GM18505 (cell line): ENCODE data around the gene MGAT2.
"Not testable (repeated sequence)": the region's sequence is repeated elsewhere in the genome, so short reads cannot be mapped to it uniquely, and the experiment has no call there.

Experiments used
- ATAC-seq: cut with Tn5 transposase; IDR thresholded peaks from one replicate; pipeline ENCODE4 v1.9.1; 2021; ENCODE audit not compliant: unreplicated experiment
- POLR2A ChIP-seq: IDR thresholded peaks from 4 replicates; pipeline ENCODE4 v1.6.1; 2011; ENCODE audit warnings: borderline replicate concordance; ENCODE audit not compliant: insufficient read depth, insufficient read length; ENCODE audit errors: extremely low read depth

MGAT2 gene

GRCh38 chr14:49620182-49621113 is at the start of gene MGAT2, which contains the start of gene RPL36AL:
MGAT2 (plus strand) TSS chr14:49620799; CDS start chr14:49621269, 470 bp downstream.
RPL36AL (minus strand) TSS chr14:49620626; CDS start chr14:49619104, 1,522 bp downstream.
- ATAC-seq, result peak; percentile 94
- TF ChIP-seq POLR2A, result peak; percentile 99

GRCh38 chr14:49574038-49574437 is 46.6 kb upstream of the MGAT2 start:
- no peak for ATAC-seq
- no peak for TF ChIP-seq POLR2A

DNA sequence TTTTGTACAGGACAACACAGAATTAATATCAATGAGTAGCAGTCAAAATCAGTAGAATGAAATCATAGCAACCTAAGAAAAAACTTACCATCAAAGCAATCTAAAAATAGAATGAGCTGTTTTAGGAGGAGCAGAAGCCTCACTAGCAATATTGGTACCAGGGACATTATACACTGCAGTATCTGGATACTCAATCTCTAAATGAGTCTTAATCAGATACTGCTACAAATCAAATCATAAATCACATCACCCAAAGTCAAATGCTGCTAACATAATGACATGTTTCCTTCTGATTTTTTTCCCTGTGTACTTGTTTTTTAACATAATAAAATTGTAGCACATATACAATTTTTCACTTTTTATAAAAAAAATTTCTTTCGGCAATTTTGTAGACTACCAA is 42.5 kb upstream of the MGAT2 start:
- TF ChIP-seq POLR2A, result no peak
- no peak for ATAC-seq

GRCh38 chr14:49579841-49580240 is 40.8 kb upstream of the MGAT2 start:
- ATAC-seq, result no peak

GRCh38 chr14:49581209-49582112 is 39.1 kb upstream of the MGAT2 start:
- no peak for TF ChIP-seq POLR2A
- ATAC-seq, result no peak

More at GRCh38 chr14:49579841-49580240, 40.8 kb upstream of the MGAT2 start:
- peak; percentile 18 for TF ChIP-seq POLR2A

DNA sequence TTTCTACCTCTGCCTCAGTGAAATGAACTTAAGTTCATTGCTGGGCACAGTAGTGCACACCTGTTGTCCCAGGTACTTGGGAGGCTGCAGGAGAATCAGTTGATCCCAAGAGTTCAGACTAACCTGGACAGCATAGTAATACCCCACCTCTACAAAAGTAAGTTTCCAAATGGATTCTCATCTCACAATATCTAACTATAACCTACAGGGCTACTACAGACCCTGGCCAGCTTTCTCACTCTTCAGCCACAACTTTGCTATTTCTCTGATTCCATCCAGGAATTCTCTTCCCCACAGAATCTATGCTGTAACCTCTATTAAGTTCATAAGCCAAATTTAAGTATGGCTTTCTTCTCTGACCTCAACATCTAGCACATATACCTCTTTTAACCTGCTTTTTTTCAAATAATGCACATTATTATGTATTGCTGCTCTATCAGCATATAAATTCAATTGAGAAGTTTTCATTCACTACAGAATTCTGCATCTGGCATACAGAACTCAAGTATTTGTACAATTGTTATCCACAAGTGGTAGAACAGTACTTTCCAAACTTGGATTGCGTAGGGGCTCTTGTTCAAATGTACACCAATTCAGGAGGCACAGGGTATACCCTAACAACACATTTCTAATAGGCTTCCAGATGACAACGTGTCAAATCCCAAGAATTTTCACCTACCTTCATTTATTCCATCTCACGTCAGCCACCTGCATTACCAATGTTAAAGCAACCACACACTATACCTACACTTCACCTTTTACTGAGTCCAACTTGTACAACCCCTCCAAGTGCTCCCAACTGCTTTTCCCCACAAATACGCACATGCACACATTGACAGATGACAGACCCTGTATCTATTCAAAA is 38.3 kb upstream of the MGAT2 start:
- peak; percentile 57 for TF ChIP-seq POLR2A
- no peak for ATAC-seq

DNA sequence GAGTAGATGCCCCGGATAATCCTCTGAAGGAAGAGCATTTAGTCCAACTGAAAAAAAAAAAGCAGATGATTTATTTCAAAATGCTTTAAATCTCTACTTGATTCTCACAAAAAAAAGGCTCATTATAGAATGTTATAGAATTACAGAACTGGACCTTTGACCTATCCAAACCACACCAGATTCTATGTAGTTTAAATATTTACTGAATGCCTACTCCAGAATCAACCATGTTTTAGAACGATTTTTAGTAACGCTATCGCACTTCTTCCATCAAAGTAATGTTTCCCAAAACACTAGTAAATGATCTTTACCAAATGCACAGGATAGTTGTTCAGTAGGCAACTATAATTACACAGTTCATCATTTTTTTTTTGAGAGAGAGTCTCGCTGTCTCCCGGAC is 37.0 kb upstream of the MGAT2 start:
- TF ChIP-seq POLR2A, result peak; percentile 15
- no peak for ATAC-seq

- TF ChIP-seq POLR2A, result no peak
Measured at GRCh38 chr14:49584058-49584457, 36.5 kb upstream of the MGAT2 start.

DNA sequence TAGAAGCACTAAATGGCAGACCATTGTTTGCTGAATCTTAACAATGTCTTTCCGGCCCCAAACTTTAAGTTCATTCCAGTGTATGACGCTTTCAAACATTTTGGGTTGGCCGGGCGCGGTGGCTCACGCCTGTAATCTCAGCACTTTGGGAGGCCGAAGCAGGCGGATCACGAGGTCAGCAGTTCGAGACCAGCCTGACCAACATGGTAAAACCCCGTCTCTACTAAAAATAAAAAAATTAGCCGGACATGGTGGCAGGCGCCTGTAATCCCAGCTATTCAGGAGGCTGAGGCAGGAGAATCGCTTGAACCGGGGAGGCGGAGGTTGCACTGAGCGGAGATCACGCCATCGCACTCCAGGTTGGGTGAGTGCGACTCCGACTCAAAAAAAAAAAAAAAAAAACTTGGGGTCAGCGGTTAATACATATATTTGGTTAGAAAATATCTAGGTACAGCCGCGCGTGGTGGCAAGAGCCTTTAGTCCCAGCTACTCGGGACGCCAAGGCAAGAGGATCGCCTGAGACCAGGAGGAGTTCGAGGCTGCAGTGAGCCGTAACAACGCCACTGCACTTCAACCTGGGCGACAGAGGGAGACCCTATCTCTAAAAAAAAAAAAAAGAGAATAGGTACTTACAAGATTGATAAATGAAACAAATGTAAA is 35.5 kb upstream of the MGAT2 start:
- TF ChIP-seq POLR2A, result peak; percentile 19
- not testable (repeated sequence) for ATAC-seq

More at GRCh38 chr14:49584058-49584457, 36.5 kb upstream of the MGAT2 start:
- no peak for ATAC-seq

DNA sequence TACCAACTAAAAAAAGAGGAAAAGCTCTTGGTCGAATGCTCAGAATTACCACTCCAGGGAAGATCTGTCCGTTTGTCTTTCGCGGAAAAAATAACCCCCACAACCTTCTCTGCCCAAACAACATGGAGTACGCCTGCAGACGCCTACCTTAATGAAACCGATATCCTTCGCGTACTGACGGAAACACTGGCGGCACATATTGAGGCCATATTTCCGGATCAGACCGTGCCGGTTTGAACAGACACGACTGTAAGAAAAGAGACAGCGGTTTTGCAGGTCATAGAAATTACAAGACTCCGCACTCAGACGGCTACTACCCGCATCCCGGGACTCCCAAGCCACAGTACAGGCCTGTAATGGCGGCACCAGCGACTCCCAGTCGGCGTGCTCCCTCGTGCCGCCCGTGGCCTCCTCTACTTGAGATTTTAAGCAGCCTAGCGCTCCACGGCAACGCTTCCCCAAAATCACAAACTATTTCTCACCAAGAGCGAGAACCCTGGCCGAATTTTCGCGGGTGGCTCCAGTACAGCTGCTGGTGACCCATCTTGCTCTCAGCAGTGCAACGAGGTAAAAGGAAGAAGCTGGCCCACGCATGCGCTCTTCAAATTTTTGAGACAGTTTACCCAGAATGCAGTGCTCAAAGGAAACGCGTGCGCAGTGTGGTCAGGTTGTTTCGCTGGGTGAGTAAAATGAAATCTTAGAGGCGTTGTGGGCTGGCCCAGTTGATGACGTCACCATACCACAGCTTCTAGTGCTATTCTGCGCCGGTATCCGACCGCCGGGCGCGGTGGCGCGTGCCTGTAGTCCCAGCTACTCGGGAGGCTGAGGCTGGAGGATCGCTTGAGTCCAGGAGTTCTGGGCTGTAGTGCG is 34.6 kb upstream of the MGAT2 start, which contains the start of gene RPS29:
Gene RPS29 (minus strand): TSS at position 578 of the 870 bp plus-strand sequence. CDS start 34 bp downstream, at position 544.
- ATAC-seq, result peak; percentile 86

More for the DNA sequence above, 34.6 kb upstream of the MGAT2 start, which contains the start of gene RPS29:
- TF ChIP-seq POLR2A, result peak; percentile 97
